CD8-positive, alpha-beta memory T cell (primary cell): ENCODE data around the gene GOLGA6L7. TPM values are rescaled to one million over a fixed set of nuclear protein-coding genes. Genes with fewer than 3 reads are reported as not detected.
"Not testable (repeated sequence)": the region's sequence is repeated elsewhere in the genome, so short reads cannot be mapped to it uniquely, and the experiment has no call there.

Source experiments
- CTCF ChIA-PET: fragments of 350-600 bp; sonication (Branson Sonifier 250); formaldehyde crosslinking; loops from one replicate; lab custom pipeline; 2021; ENCODE audit warnings: antibody characterized with exemption; lab: Charles Lee
- POLR2A ChIA-PET: fragments of 350-600 bp; sonication (Branson Sonifier 250); formaldehyde crosslinking; loops from one replicate; lab custom pipeline; 2021; ENCODE audit warnings: antibody characterized with exemption; lab: Charles Lee
- DNase-seq, 5 donors: peaks; one replicate each; pipeline versions ENCODE4 v3.0.0 to v3.0.0-alpha.2; 2020 to 2022; ENCODE audit warnings: mixed read lengths in 1 of 5
- H3K27ac ChIP-seq: one replicate; pipeline ENCODE4 v1.7.0; 2013; ENCODE audit warnings: low read depth, mild to moderate bottlenecking, low read length, moderate library complexity
- H3K27me3 ChIP-seq: 2 replicates; pipeline ENCODE4 v1.7.0; 2013; ENCODE audit warnings: low read length, mild to moderate bottlenecking; ENCODE audit not compliant: insufficient read depth, poor library complexity, severe bottlenecking
- H3K36me3 ChIP-seq: 2 replicates; pipeline ENCODE4 v1.7.0; 2013; ENCODE audit warnings: mild to moderate bottlenecking, low read length, moderate library complexity; ENCODE audit not compliant: insufficient read depth
- H3K4me1 ChIP-seq: 2 replicates; pipeline ENCODE4 v1.7.0; 2013; ENCODE audit warnings: mild to moderate bottlenecking, low read length, moderate library complexity; ENCODE audit not compliant: insufficient read depth
- H3K4me3 ChIP-seq: 2 replicates; pipeline ENCODE4 v1.7.0; 2013; ENCODE audit warnings: mild to moderate bottlenecking, low read length
- H3K9me3 ChIP-seq: 2 replicates; pipeline ENCODE4 v1.7.0; 2013; ENCODE audit warnings: mild to moderate bottlenecking, low read length
- H3K27ac Mint-ChIP-seq, 8 donors: one replicate each; pipeline ENCODE4 v1.8.0; 2020 to 2021; ENCODE audit warnings: mixed read lengths in 8 of 8, mild to moderate bottlenecking in 6 of 8, inconsistent platforms in 3 of 8, moderate library complexity in 3 of 8
- H3K27me3 Mint-ChIP-seq, 2 donors: one replicate each; pipeline ENCODE4 v1.8.0; 2020 to 2021; ENCODE audit warnings: mixed read lengths in 2 of 2, mild to moderate bottlenecking in 1 of 2, moderate library complexity in 1 of 2
- H3K36me3 Mint-ChIP-seq, 3 donors: one replicate each; pipeline ENCODE4 v1.8.0; 2020 to 2021; ENCODE audit warnings: mixed read lengths in 3 of 3, inconsistent platforms in 1 of 3, mild to moderate bottlenecking in 1 of 3
- H3K4me1 Mint-ChIP-seq, 3 donors: one replicate each; pipeline ENCODE4 v1.8.0; 2020 to 2021; ENCODE audit warnings: mixed read lengths in 3 of 3, inconsistent platforms in 1 of 3, mild to moderate bottlenecking in 1 of 3
- H3K4me3 Mint-ChIP-seq, 7 donors: one replicate each; pipeline ENCODE4 v1.8.0; 2020 to 2021; ENCODE audit warnings: mixed read lengths in 7 of 7, mild to moderate bottlenecking in 6 of 7, moderate library complexity in 4 of 7, inconsistent platforms in 2 of 7
- H3K9me3 Mint-ChIP-seq, 5 donors: one replicate each; pipeline ENCODE4 v1.8.0; 2020 to 2022; ENCODE audit warnings: mixed read lengths in 5 of 5, mild to moderate bottlenecking in 3 of 5, moderate library complexity in 2 of 5, inconsistent platforms in 1 of 5
- polyA plus RNA-seq: library from polyadenylated mRNA; unstranded; fragments of 300-500 nt; fragmentation: Illumina TruSeq; gene quantifications from one replicate; pipeline ENCODE4 v1.2.3, GENCODE V29; 2021
- total RNA-seq, 2 experiments: library from RNA; stranded (reverse); gene quantifications; one replicate each; pipeline ENCODE4 v1.2.3, GENCODE V29; 2021

The GOLGA6L7 gene
- total and polyA plus RNA-seq, 3 experiments from 2014 or later: not detected

DNA sequence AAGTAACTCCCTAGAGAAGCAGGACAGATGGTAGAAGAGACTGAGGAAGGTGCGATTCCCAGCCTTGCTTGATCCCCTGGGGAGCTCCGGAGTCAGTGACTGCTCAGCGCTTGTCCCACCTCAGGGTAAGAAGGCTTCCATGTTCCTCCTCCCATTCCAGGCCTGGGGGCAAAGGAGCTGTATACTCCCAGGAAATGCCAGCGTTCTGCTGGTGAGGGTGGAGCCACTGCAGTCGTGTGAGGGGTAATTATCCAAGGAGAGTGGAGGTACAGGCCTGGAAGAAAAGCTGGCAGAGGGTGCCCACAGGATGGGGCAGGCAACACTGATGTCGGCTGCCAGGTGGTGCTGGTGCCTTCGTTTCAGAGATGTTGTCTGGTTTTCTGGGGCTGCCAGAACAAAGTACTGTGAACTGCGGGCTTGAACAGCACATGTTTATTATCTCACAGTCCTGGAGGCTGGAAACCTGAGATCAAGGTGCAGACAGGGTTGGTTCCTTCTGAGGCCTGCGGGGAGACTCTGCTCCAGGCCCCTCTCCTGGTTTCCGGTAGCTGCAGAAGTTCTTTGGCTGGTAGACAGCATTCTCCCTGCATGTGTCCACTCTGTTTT, 25.2 kb upstream of the GOLGA6L7 start:
- Histone ChIP-seq H3K4me1 (peaks cover 9% of the 10 kb centered on the region), H3K27me3 (no peaks in the 10 kb centered on the region), H3K36me3 (no peaks in the 10 kb centered on the region), H3K9me3 (no peaks in the 10 kb centered on the region), H3K4me3 (no peak overlapping the region), H3K27ac (no peak overlapping the region)
- H3K27me3 Mint-ChIP-seq: peaks cover 0 to 3% of the 10 kb centered on the region in 2 donors
- no peaks in the 10 kb centered on the region for H3K36me3 Mint-ChIP-seq
- ChIA-PET POLR2A (no interaction called here), CTCF (interaction anchor here (1.3 to 3.7 kb wide), 5 partner anchors 17 to 217 kb away, joined by 3 to 22 read pairs (median 5); no protein-coding TSS in a partner anchor)
- H3K4me3 Mint-ChIP-seq: no peak overlapping the region
- peaks cover 0 to 1% (median 0%) of the 10 kb centered on the region in 5 donors for H3K9me3 Mint-ChIP-seq
- peak in 3 of 5 donors; percentile 19 to 66 (median 56) for DNase-seq
- peaks cover 0 to 4% (median 0%) of the 10 kb centered on the region in 3 donors for H3K4me1 Mint-ChIP-seq
- peak overlapping the region in 1 of 8 donors; percentile 19 for H3K27ac Mint-ChIP-seq

DNA sequence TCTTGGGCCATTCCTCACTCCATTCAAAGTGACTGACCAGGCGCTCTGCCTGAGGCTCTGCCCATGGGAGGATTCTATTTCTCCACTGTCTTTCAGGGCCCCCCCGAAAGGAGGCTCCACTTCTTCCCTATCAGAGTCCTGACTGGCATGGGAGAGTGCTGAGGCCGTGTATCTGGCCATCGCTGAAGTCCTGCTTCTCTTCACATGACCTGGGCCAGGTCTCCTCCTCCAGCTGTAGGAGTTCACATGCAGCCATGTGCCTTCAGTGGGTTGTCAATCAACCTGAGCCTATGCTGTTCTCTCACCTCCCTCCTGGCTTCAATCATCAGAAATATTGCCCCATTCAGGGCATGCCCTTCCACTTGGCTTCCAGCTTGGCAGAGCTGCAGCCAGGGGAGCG, 24.6 kb upstream of the GOLGA6L7 start:
- Histone ChIP-seq H3K4me3 (no peak overlapping the region), H3K36me3 (no peaks in the 10 kb centered on the region), H3K4me1 (peaks cover 9% of the 10 kb centered on the region), H3K9me3 (no peaks in the 10 kb centered on the region), H3K27me3 (no peaks in the 10 kb centered on the region), H3K27ac (no peak overlapping the region)
- peaks cover 0 to 4% (median 0%) of the 10 kb centered on the region in 3 donors for H3K4me1 Mint-ChIP-seq
- no peak overlapping the region for H3K4me3 Mint-ChIP-seq
- no peak for DNase-seq
- no peak overlapping the region for H3K27ac Mint-ChIP-seq
- CTCF ChIA-PET: interaction anchor here (1.3 to 3.7 kb wide), 4 partner anchors 48 to 218 kb away, joined by 3 to 22 read pairs (median 9); no protein-coding TSS in a partner anchor
- H3K9me3 Mint-ChIP-seq: peaks cover 0 to 1% (median 0%) of the 10 kb centered on the region in 5 donors
- POLR2A ChIA-PET: no interaction called here
- peaks cover 0 to 1% of the 10 kb centered on the region in 2 donors for H3K27me3 Mint-ChIP-seq
- no peaks in the 10 kb centered on the region for H3K36me3 Mint-ChIP-seq

DNA sequence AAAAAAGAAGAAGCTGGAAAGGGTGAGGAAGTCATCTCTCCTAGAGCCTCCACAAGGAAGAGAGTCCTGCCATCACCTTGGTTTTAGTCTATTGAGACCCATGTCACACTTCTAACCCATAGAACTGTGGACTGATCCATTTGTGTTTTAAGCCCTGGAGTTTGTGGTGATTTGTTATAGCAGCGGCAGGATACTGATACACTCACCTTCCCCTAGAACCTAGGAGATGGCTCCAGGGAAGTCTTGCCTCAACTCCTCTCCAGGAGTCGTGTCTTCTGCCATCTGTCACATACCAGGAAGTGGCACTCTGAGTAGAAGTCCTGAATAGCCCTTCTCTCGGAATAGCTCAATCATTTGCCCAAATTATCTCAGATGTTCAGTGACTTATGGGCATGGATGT, 22.7 kb upstream of the GOLGA6L7 start:
- Histone ChIP-seq H3K4me3 (no peak overlapping the region), H3K9me3 (no peaks in the 10 kb centered on the region), H3K4me1 (no peaks in the 10 kb centered on the region), H3K36me3 (no peaks in the 10 kb centered on the region), H3K27ac (no peak overlapping the region), H3K27me3 (no peaks in the 10 kb centered on the region)
- H3K9me3 Mint-ChIP-seq: peaks cover 0 to 2% (median 0%) of the 10 kb centered on the region in 5 donors
- no peak for DNase-seq
- ChIA-PET POLR2A (no interaction called here), CTCF (no interaction called here)
- no peak overlapping the region for H3K4me3 Mint-ChIP-seq
- H3K4me1 Mint-ChIP-seq: peaks cover 0 to 4% (median 0%) of the 10 kb centered on the region in 3 donors
- H3K27ac Mint-ChIP-seq: no peak overlapping the region
- no peaks in the 10 kb centered on the region for H3K36me3 Mint-ChIP-seq
- no peaks in the 10 kb centered on the region for H3K27me3 Mint-ChIP-seq

DNA sequence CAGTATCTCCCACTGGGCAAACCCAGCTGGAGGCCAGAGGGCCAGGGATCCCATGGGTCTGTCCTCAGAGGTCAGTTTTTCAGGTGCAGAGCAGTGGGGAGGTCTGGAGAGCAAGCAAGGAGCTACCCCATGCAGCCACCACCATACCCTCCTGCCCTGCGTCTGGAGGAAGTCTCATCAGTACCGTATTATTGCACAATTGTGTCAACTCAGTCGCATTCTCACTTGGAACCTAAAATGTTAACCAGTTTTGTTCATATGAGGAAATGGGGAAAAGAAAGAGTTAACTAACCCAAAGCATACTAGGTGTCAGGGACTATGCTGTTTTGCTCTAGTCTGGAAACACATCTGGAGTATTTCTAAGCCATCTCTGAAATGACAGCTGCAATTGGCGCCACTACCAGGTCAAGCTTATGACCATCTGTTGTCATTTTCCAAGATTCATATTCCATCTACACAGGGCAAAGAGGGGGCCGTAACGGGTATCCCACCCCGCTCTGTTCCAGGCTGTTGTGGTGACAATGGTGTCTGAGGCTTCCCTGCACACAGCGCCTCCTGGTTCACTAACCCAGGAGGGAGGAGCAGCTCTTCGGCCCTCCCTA, 20.4 kb upstream of the GOLGA6L7 start:
- DNase-seq: no peak
- Histone ChIP-seq H3K27me3 (no peaks in the 10 kb centered on the region), H3K27ac (no peak overlapping the region), H3K4me3 (no peak overlapping the region), H3K36me3 (no peaks in the 10 kb centered on the region), H3K4me1 (no peaks in the 10 kb centered on the region), H3K9me3 (no peaks in the 10 kb centered on the region)
- peaks cover 0 to 2% (median 0%) of the 10 kb centered on the region in 5 donors for H3K9me3 Mint-ChIP-seq
- H3K4me1 Mint-ChIP-seq: no peaks in the 10 kb centered on the region
- peaks cover 0 to 2% of the 10 kb centered on the region in 2 donors for H3K27me3 Mint-ChIP-seq
- H3K27ac Mint-ChIP-seq: no peak overlapping the region
- POLR2A ChIA-PET: no interaction called here
- no peaks in the 10 kb centered on the region for H3K36me3 Mint-ChIP-seq
- H3K4me3 Mint-ChIP-seq: no peak overlapping the region
- CTCF ChIA-PET: no interaction called here

DNA sequence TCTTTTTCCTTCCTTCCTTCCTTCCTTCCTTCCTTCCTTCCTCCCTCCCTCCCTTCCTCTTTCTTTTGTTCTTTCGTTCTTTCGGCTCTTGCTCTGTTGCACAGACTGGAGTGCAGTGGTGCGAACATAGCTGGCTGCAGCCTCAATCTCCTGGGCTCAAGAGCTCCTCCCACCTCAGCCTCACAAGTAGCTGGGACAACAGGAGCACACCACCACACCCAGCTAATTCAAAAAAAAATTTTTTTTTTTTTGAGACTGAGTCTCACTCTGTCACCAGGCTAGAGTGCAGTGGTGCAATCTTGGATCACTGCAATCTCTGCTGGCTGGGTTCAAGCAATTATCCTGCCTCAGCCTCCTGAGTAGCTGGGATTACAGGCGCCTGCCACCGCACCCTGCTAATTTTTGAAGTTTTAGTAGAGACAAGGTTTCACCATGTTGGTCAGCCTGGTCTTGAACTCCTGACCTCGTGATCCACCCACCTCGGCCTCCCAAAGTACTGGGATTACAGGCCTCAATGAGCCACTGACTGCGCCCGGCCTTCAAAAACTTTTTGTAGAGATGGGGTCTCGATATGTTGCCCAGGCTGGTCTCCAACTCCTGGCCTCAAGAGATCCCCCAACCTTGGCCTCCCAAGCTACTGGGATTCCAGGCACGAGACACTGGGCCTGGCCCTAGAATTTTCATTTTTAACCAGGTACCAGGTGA, 13.3 kb upstream of the GOLGA6L7 start:
- H3K27ac ChIP-seq, H3K4me1 Mint-ChIP-seq, H3K36me3 ChIP-seq, POLR2A ChIA-PET, H3K27me3 Mint-ChIP-seq, H3K27me3 ChIP-seq, H3K9me3 Mint-ChIP-seq, DNase-seq, H3K27ac Mint-ChIP-seq, H3K4me3 Mint-ChIP-seq, H3K4me1 ChIP-seq, H3K9me3 ChIP-seq, H3K36me3 Mint-ChIP-seq, H3K4me3 ChIP-seq: not testable (repeated sequence)
- CTCF ChIA-PET: interaction anchor here (0.9 kb wide), 1 partner anchor 19 kb away, joined by 3 read pairs; no protein-coding TSS in a partner anchor

DNA sequence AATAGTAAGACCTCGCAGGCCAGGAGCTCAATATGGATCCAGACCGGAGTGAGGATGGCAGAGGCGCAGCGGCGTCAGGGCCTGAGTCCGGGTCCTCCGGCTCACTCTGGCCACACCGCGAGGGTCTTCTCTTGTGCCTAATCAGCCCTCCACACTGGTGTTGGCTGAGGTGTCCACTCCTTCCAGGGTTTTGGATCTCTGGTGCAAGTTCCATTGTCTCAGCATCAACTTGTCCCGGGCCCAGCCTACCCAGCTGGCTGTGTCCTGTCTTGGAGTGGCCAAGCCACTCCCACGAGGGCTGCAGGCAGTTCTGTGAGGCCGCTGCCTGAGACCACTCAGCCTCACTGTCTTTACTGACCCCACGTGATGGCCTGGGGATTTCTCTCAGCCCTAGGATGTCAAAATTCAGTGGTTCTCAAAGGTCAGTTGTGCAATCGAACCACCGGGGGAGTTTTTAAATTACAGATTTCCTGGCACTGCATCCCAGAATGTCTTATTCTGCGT, 12.6 kb upstream of the GOLGA6L7 start:
- Mint-ChIP-seq H3K36me3 (no peaks in the 10 kb centered on the region), H3K27ac (no peak overlapping the region), H3K4me3 (no peak overlapping the region), H3K27me3 (peaks cover 0 to 4% of the 10 kb centered on the region in 2 donors), H3K4me1 (no peaks in the 10 kb centered on the region), H3K9me3 (no peaks in the 10 kb centered on the region)
- ChIA-PET CTCF (interaction anchor here (1.2 kb wide), 1 partner anchor 18 kb away, joined by 3 read pairs; no protein-coding TSS in a partner anchor), POLR2A (no interaction called here)
- Histone ChIP-seq H3K27ac (no peak overlapping the region), H3K4me3 (no peak overlapping the region), H3K9me3 (no peaks in the 10 kb centered on the region), H3K36me3 (no peaks in the 10 kb centered on the region), H3K4me1 (no peaks in the 10 kb centered on the region), H3K27me3 (no peaks in the 10 kb centered on the region)
- DNase-seq: no peak

DNA sequence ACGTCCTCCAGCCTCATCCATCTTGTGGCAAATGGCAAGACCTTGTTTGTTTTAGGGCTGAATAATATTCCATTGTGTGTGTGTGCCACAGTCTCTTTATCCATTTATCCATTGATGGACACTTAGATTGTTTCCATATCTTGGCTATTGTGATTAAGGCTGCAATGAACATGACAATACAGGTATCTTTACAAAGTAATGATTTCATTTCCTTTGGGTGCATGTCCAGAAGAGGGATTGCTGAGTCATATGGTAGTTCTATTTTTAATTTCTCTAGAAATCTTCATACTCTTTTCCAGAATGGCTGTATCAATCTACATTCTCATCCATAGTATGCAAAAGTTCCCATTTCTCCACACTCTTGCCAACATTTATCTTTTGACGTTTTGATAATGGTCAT, 6.1 kb upstream of the GOLGA6L7 start:
- POLR2A ChIA-PET, H3K4me1 Mint-ChIP-seq, H3K4me3 ChIP-seq, H3K27me3 ChIP-seq, H3K4me3 Mint-ChIP-seq, CTCF ChIA-PET, DNase-seq, H3K27me3 Mint-ChIP-seq, H3K9me3 Mint-ChIP-seq, H3K4me1 ChIP-seq, H3K36me3 Mint-ChIP-seq, H3K27ac ChIP-seq, H3K36me3 ChIP-seq, H3K27ac Mint-ChIP-seq, H3K9me3 ChIP-seq: not testable (repeated sequence)

DNA sequence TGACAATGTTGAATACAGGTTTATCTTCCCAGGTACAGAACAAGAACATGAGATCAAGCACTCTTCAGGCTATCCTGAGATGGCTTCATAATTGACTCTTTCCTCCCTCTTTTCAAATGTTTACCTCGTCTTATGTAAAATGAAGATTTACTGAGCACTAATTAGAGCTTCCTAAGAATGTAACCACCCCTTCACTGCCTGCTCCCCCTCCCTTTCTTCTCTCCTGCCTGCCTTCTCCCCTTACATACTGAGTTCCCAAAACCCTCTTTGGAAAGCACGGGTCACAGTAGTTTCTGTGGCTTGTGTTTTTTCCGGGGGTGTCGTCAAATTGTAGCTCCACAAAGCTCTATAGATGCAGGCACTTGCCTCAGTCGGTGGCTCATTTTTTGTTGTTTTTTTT, 5.2 kb upstream of the GOLGA6L7 start:
- H3K4me3 Mint-ChIP-seq, DNase-seq, H3K36me3 Mint-ChIP-seq, H3K27ac Mint-ChIP-seq, H3K27me3 ChIP-seq, H3K4me3 ChIP-seq, H3K4me1 Mint-ChIP-seq, H3K27me3 Mint-ChIP-seq, POLR2A ChIA-PET, H3K27ac ChIP-seq, H3K9me3 ChIP-seq, H3K4me1 ChIP-seq, CTCF ChIA-PET, H3K9me3 Mint-ChIP-seq, H3K36me3 ChIP-seq: not testable (repeated sequence)
